ENCODE measurements around the gene RTF2.
"Not testable (repeated sequence)": the region's sequence is repeated elsewhere in the genome, so short reads cannot be mapped to it uniquely, and the experiment has no call there.

The RTF2 gene

GRCh38 chr20:56520180-56520579, 51.8 kb downstream of the RTF2 start:
- H3K4me2 ChIP-seq (ENCODE audit: low read depth, low read length) = no peak overlapping the region
- no peaks in the 10 kb centered on the region for H3K9me3 ChIP-seq (replicated peaks; ENCODE audit: insufficient read depth, low read length)
- H3K9me2 ChIP-seq (replicated peaks; ENCODE audit: insufficient read depth, low read length) = no peaks in the 10 kb centered on the region
- H3K4me1 ChIP-seq (ENCODE audit: low read length) = no peaks in the 10 kb centered on the region
- no peaks in the 10 kb centered on the region for H3K27me3 ChIP-seq (replicated peaks; ENCODE audit: insufficient read depth, low read length)
- H3K36me3 ChIP-seq (replicated peaks; ENCODE audit: insufficient read depth, low read length) = peaks cover 4% of the 10 kb centered on the region; the same call in 1 of the 2 replicates
- DNase-seq = no peak
- no peak overlapping the region for H3K9ac ChIP-seq (ENCODE audit: low read length)
- TF ChIP-seq, protein P1, sequence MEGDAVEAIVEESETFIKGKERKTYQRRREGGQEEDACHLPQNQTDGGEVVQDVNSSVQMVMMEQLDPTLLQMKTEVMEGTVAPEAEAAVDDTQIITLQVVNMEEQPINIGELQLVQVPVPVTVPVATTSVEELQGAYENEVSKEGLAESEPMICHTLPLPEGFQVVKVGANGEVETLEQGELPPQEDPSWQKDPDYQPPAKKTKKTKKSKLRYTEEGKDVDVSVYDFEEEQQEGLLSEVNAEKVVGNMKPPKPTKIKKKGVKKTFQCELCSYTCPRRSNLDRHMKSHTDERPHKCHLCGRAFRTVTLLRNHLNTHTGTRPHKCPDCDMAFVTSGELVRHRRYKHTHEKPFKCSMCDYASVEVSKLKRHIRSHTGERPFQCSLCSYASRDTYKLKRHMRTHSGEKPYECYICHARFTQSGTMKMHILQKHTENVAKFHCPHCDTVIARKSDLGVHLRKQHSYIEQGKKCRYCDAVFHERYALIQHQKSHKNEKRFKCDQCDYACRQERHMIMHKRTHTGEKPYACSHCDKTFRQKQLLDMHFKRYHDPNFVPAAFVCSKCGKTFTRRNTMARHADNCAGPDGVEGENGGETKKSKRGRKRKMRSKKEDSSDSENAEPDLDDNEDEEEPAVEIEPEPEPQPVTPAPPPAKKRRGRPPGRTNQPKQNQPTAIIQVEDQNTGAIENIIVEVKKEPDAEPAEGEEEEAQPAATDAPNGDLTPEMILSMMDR (IDR thresholded peaks at IDR 0.05; ENCODE audit: low read length) = no peak
- no peak for TF ChIP-seq EZH2phosphoT487 (IDR thresholded peaks at IDR 0.05; ENCODE audit: low read length)
- TF ChIP-seq EZH2 (optimal IDR thresholded peaks at IDR 0.05; ENCODE audit: low read depth, low read length) = no peak
- H2AFZ ChIP-seq (ENCODE audit: low read length) = no peak overlapping the region
- no peak overlapping the region for H3K4me3 ChIP-seq (ENCODE audit: low read length)
- H3K27ac ChIP-seq (ENCODE audit: low read length) = no peak overlapping the region
- H3K79me2 ChIP-seq (ENCODE audit: low read length) = no peaks in the 10 kb centered on the region
- H4K20me1 ChIP-seq (ENCODE audit: insufficient read depth, low read length) = no peaks in the 10 kb centered on the region
- no peaks in the 10 kb centered on the region for H3F3A ChIP-seq (ENCODE audit: insufficient read depth, low read length)

DNA sequence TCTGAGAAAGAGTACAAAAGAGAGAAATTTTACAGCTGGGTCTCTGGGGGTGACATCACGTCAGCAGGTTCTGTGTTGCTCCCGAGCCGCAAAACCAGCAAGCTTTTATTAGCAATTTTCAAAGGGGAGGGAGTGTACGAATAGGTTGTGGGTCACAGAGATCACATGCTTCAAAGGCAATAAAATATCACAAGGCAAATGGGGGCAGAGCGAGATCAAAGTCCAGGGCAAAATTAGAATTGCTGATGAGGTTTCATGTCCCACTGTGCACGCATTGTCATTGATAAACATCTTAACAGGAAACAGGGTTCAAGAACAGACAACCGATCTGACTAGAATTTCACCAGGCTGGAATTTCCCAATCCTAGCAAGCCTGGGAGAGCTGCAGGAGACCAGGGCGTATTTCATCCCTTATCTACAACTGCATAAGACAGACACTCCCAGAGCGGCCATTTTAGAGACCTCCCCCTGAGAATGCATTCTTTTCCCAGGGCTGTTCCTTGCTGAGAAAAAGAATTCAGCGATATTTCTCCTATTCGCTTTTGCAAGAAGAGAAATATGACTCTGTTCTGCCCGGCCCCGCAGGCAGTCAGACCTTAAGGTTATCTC, 52.4 kb downstream of the RTF2 start:
- not testable (repeated sequence) for H3K79me2 ChIP-seq (ENCODE audit: low read length); H3K9me3 ChIP-seq (replicated peaks; ENCODE audit: insufficient read depth, low read length); H3K9ac ChIP-seq (ENCODE audit: low read length); H4K20me1 ChIP-seq (ENCODE audit: insufficient read depth, low read length); H3K4me1 ChIP-seq (ENCODE audit: low read length); H3K9me2 ChIP-seq (replicated peaks; ENCODE audit: insufficient read depth, low read length); H3K27me3 ChIP-seq (replicated peaks; ENCODE audit: insufficient read depth, low read length); DNase-seq; H3K4me3 ChIP-seq (ENCODE audit: low read length); H3K4me2 ChIP-seq (ENCODE audit: low read depth, low read length); H3F3A ChIP-seq (ENCODE audit: insufficient read depth, low read length); H3K36me3 ChIP-seq (replicated peaks; ENCODE audit: insufficient read depth, low read length); H3K27ac ChIP-seq (ENCODE audit: low read length); H2AFZ ChIP-seq (ENCODE audit: low read length)

GRCh38 chr20:56522311-56522710, 53.9 kb downstream of the RTF2 start:
- Histone ChIP-seq H3K4me3 (ENCODE audit: low read length) (no peak overlapping the region), H3F3A (ENCODE audit: insufficient read depth, low read length) (no peaks in the 10 kb centered on the region), H3K9me2 (replicated peaks; ENCODE audit: insufficient read depth, low read length) (no peaks in the 10 kb centered on the region), H2AFZ (ENCODE audit: low read length) (no peak overlapping the region), H4K20me1 (ENCODE audit: insufficient read depth, low read length) (no peaks in the 10 kb centered on the region), H3K79me2 (ENCODE audit: low read length) (no peaks in the 10 kb centered on the region), H3K27me3 (replicated peaks; ENCODE audit: insufficient read depth, low read length) (no peaks in the 10 kb centered on the region), H3K36me3 (replicated peaks; ENCODE audit: insufficient read depth, low read length) (peaks cover 4% of the 10 kb centered on the region; the same call in 1 of the 2 replicates), H3K4me1 (ENCODE audit: low read length) (no peaks in the 10 kb centered on the region), H3K9me3 (replicated peaks; ENCODE audit: insufficient read depth, low read length) (no peaks in the 10 kb centered on the region), H3K27ac (ENCODE audit: low read length) (no peak overlapping the region), H3K4me2 (ENCODE audit: low read depth, low read length) (no peak overlapping the region), H3K9ac (ENCODE audit: low read length) (no peak overlapping the region)
- DNase-seq = no peak
- TF ChIP-seq EZH2 (optimal IDR thresholded peaks at IDR 0.05; ENCODE audit: low read depth, low read length) = no peak

DNA sequence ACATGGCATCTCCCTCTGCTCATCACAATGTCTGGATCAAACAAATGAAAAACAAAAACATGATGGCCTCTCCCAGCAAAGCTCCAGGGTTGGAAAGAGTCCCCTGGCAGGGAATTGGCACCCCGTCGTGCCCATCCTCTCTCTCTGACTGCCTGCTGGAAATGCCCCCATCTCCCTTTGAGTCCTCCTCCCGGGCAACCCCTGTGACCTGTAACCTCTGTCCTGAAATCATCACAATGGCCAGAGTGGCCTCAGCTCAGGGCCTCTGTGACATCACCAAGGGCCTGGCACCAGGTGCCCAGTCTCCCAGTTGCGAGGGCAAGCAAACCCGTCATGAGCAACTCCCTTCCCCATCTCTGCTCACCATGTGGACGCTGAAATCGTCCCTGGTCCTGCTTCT, 56.0 kb downstream of the RTF2 start, which contains the start of gene FAM209A:
Gene FAM209A, plus strand, starts transcription at position 301 of the 400 bp plus-strand sequence. Its CDS starts 65 bp downstream, at position 366.
- not testable (repeated sequence) for H3K4me2 ChIP-seq (ENCODE audit: low read depth, low read length); H3K27me3 ChIP-seq (replicated peaks; ENCODE audit: insufficient read depth, low read length); H3K4me1 ChIP-seq (ENCODE audit: low read length); H3K9me3 ChIP-seq (replicated peaks; ENCODE audit: insufficient read depth, low read length); H4K20me1 ChIP-seq (ENCODE audit: insufficient read depth, low read length); H3K4me3 ChIP-seq (ENCODE audit: low read length); H3K79me2 ChIP-seq (ENCODE audit: low read length); H2AFZ ChIP-seq (ENCODE audit: low read length); H3K9ac ChIP-seq (ENCODE audit: low read length); H3K9me2 ChIP-seq (replicated peaks; ENCODE audit: insufficient read depth, low read length); H3K27ac ChIP-seq (ENCODE audit: low read length); H3F3A ChIP-seq (ENCODE audit: insufficient read depth, low read length); DNase-seq; H3K36me3 ChIP-seq (replicated peaks; ENCODE audit: insufficient read depth, low read length)

DNA sequence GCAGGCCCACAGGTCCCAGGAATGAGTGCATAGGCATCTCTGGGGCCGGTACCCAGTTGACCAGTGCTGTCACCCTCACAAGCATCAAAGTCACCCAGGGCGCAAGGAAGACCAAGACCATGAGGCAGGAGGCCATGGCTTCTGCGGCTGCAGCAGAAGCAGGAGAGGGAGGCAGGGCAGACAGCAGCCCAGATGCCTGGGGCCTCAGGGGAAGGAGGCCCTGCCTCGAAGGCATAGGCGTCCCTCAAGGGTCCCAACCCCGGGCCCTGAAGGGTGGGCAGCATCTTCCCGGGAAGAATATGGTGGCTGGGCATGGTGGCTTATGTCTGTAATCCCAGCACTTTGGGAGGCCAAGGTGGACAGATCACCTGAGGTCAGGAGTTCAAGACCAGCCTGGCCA, 59.1 kb downstream of the RTF2 start:
- H3K27ac ChIP-seq (ENCODE audit: low read length) = no peak overlapping the region
- no peaks in the 10 kb centered on the region for H3K27me3 ChIP-seq (replicated peaks; ENCODE audit: insufficient read depth, low read length)
- DNase-seq = no peak
- no peaks in the 10 kb centered on the region for H4K20me1 ChIP-seq (ENCODE audit: insufficient read depth, low read length)
- H3K9me2 ChIP-seq (replicated peaks; ENCODE audit: insufficient read depth, low read length) = no peaks in the 10 kb centered on the region
- no peaks in the 10 kb centered on the region for H3K4me1 ChIP-seq (ENCODE audit: low read length)
- TF ChIP-seq, protein P1 (IDR thresholded peaks at IDR 0.05; ENCODE audit: low read length) = no peak
- TF ChIP-seq EZH2phosphoT487 (IDR thresholded peaks at IDR 0.05; ENCODE audit: low read length) = no peak
- no peak for TF ChIP-seq EZH2 (optimal IDR thresholded peaks at IDR 0.05; ENCODE audit: low read depth, low read length)
- no peaks in the 10 kb centered on the region for H3F3A ChIP-seq (ENCODE audit: insufficient read depth, low read length)
- no peak overlapping the region for H3K9ac ChIP-seq (ENCODE audit: low read length)
- H3K36me3 ChIP-seq (replicated peaks; ENCODE audit: insufficient read depth, low read length) = no peaks in the 10 kb centered on the region
- H2AFZ ChIP-seq (ENCODE audit: low read length) = no peak overlapping the region
- H3K4me2 ChIP-seq (ENCODE audit: low read depth, low read length) = no peak overlapping the region
- H3K79me2 ChIP-seq (ENCODE audit: low read length) = no peaks in the 10 kb centered on the region
- no peak overlapping the region for H3K4me3 ChIP-seq (ENCODE audit: low read length)
- H3K9me3 ChIP-seq (replicated peaks; ENCODE audit: insufficient read depth, low read length) = no peaks in the 10 kb centered on the region

GRCh38 chr20:56532946-56533345, 64.5 kb downstream of the RTF2 start, which contains the start of gene FAM209B:
Gene FAM209B (plus strand): TSS chr20:56533246. CDS start chr20:56533342, 96 bp downstream.
- not testable (repeated sequence) for H3K27me3 ChIP-seq (replicated peaks; ENCODE audit: insufficient read depth, low read length); H3K4me2 ChIP-seq (ENCODE audit: low read depth, low read length); H4K20me1 ChIP-seq (ENCODE audit: insufficient read depth, low read length); H3K27ac ChIP-seq (ENCODE audit: low read length); H3K4me3 ChIP-seq (ENCODE audit: low read length); H3K9me3 ChIP-seq (replicated peaks; ENCODE audit: insufficient read depth, low read length); H3F3A ChIP-seq (ENCODE audit: insufficient read depth, low read length); DNase-seq; H3K36me3 ChIP-seq (replicated peaks; ENCODE audit: insufficient read depth, low read length); H3K9me2 ChIP-seq (replicated peaks; ENCODE audit: insufficient read depth, low read length); H2AFZ ChIP-seq (ENCODE audit: low read length); H3K9ac ChIP-seq (ENCODE audit: low read length); H3K4me1 ChIP-seq (ENCODE audit: low read length); H3K79me2 ChIP-seq (ENCODE audit: low read length)

Measured in MM.1S (cell line).